ENCODE measurements around the gene NRTN.

The NRTN gene

GRCh38 chr19:5817218-5817617 lies 12.4 kb downstream of the NRTN start:
- no peak for FAIRE-seq
- DNase-seq (ENCODE audit: insufficient read length, low spot score): no peak
- TF ChIP-seq CTCF (IDR thresholded peaks at IDR 0.05; ENCODE audit: insufficient read depth, missing control alignments): no peak

GRCh38 chr19:5818594-5818993 lies 13.7 kb downstream of the NRTN start:
- no peak for FAIRE-seq
- no peak for TF ChIP-seq CTCF (IDR thresholded peaks at IDR 0.05; ENCODE audit: insufficient read depth, missing control alignments)

GRCh38 chr19:5820785-5821184 lies 15.9 kb downstream of the NRTN start:
- FAIRE-seq (no peak), DNase-seq (ENCODE audit: insufficient read length, low spot score) (no peak)

More at GRCh38 chr19:5818594-5818993, 13.7 kb downstream of the NRTN start:
- DNase-seq (ENCODE audit: insufficient read length, low spot score): no peak

GRCh38 chr19:5821521-5822180 lies 16.8 kb downstream of the NRTN start:
- no peak for TF ChIP-seq CTCF (IDR thresholded peaks at IDR 0.05; ENCODE audit: insufficient read depth, missing control alignments)
- DNase-seq (ENCODE audit: insufficient read length, low spot score) (no peak), FAIRE-seq (no peak)

More at GRCh38 chr19:5820785-5821184, 15.9 kb downstream of the NRTN start:
- TF ChIP-seq CTCF (IDR thresholded peaks at IDR 0.05; ENCODE audit: insufficient read depth, missing control alignments): no peak

GRCh38 chr19:5822181-5822844 lies 17.4 kb downstream of the NRTN start:
- no peak for TF ChIP-seq CTCF (IDR thresholded peaks at IDR 0.05; ENCODE audit: insufficient read depth, missing control alignments)
- FAIRE-seq: no peak
- DNase-seq (ENCODE audit: insufficient read length, low spot score): no peak

- FAIRE-seq: no peak
- DNase-seq (ENCODE audit: insufficient read length, low spot score): no peak
- peak; percentile 61 for TF ChIP-seq CTCF (IDR thresholded peaks at IDR 0.05; ENCODE audit: insufficient read depth, missing control alignments)
These were observed 18.9 kb downstream of the NRTN start for GRCh38 chr19:5823579-5824281.
